Suprapubic skin (tissue), 4 donors: ENCODE results near the gene CSRNP3.

Experiments
- EP300 ChIP-seq: sonication (generic); formaldehyde crosslinking; IDR thresholded peaks from one replicate; pipeline ENCODE4 v1.6.1; 2017; ENCODE audit warnings: antibody characterized with exemption
- POLR2A ChIP-seq, 2 donors: fragments of 450-650 bp; IDR thresholded peaks; one replicate each; pipeline ENCODE4 v1.6.1; 2017; ENCODE audit warnings: antibody characterized with exemption in 2 of 2, mild to moderate bottlenecking in 2 of 2, moderate library complexity in 2 of 2
- POLR2AphosphoS5 ChIP-seq, 3 donors: sonication (generic); formaldehyde crosslinking; IDR thresholded peaks; one replicate each; pipeline ENCODE4 v1.6.1; 2017; ENCODE audit warnings: antibody characterized with exemption in 3 of 3
- TF ChIP-seq, protein P1 (sequence below), 2 donors: fragments of 200-600 bp in 1 of 2; fragments of 450-650 bp in 1 of 2; sonication (generic) in 1 of 2; IDR thresholded peaks; one replicate each; pipeline ENCODE4 v1.5.1; 2016 to 2019; ENCODE audit warnings: antibody characterized with exemption in 2 of 2, mild to moderate bottlenecking in 1 of 2, moderate library complexity in 1 of 2

DNA sequence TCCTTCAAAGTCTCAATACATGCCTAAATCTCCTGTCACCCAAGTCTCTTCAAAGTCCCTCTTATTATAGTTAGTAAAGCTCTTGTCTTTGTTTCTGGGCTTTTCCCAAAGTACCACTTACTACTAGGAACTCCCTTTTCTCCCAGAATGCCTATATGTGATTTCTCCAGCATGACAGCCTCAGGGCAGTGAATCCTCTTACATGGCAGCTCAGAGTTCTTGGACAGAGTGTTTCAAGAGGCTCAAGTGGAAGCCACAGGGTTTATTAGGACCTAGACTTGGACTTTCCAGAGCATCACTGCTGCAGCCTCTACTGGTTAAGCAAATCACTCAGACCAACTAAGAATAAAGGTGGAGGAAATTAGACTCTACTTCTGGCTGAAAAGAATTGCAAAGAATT lies 98.9 kb downstream of the CSRNP3 start:
- TF ChIP-seq, protein P1, sequence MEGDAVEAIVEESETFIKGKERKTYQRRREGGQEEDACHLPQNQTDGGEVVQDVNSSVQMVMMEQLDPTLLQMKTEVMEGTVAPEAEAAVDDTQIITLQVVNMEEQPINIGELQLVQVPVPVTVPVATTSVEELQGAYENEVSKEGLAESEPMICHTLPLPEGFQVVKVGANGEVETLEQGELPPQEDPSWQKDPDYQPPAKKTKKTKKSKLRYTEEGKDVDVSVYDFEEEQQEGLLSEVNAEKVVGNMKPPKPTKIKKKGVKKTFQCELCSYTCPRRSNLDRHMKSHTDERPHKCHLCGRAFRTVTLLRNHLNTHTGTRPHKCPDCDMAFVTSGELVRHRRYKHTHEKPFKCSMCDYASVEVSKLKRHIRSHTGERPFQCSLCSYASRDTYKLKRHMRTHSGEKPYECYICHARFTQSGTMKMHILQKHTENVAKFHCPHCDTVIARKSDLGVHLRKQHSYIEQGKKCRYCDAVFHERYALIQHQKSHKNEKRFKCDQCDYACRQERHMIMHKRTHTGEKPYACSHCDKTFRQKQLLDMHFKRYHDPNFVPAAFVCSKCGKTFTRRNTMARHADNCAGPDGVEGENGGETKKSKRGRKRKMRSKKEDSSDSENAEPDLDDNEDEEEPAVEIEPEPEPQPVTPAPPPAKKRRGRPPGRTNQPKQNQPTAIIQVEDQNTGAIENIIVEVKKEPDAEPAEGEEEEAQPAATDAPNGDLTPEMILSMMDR (IDR thresholded peaks at IDR 0.05), result no peak
- TF ChIP-seq POLR2A (IDR thresholded peaks at IDR 0.05), result no peak
- no peak for TF ChIP-seq POLR2AphosphoS5 (IDR thresholded peaks at IDR 0.05)
- TF ChIP-seq EP300, result no peak
